ENCODE data around the gene APBB2. TPM values are rescaled to one million over a fixed set of nuclear protein-coding genes. Genes with fewer than 3 reads are reported as not detected.

Gene APBB2
- total and polyA plus RNA-seq, 10 of the 15 experiments (the other 5 are each of a cell fraction or from before 2014, with no cell fraction given), result 2.7 to 24.6 (median 19.0) TPM

GRCh38 chr4:41262198-41262597 is 47.9 kb upstream of the APBB2 start (continued):
- TF ChIP-seq ZBED1 (IDR thresholded peaks at IDR 0.05; ENCODE audit: borderline replicate concordance) (no peak), IKZF1 (conservative IDR thresholded peaks at IDR 0.05) (no peak), CBFB (IDR thresholded peaks at IDR 0.05; ENCODE audit: low read depth) (no peak), SREBF2 (IDR thresholded peaks at IDR 0.05; ENCODE audit: low read length) (no peak), CBX5 (IDR thresholded peaks at IDR 0.05; ENCODE audit: low read depth) (no peak)

- Histone ChIP-seq H4K20me1 (ENCODE audit: control insufficient read depth, insufficient read depth) (no peaks in the 10 kb centered on the region), H3K4me1 (ENCODE audit: control insufficient read depth, insufficient read depth, low read length) (peaks cover 3% of the 10 kb centered on the region; the same call in 1 of the 2 replicates), H3K4me3 (no peak overlapping the region), H3K4me2 (ENCODE audit: control insufficient read depth, insufficient read depth) (no peak overlapping the region), H3K27ac (ENCODE audit: control insufficient read depth, insufficient read depth) (no peak overlapping the region), H3K9ac (ENCODE audit: control insufficient read depth, insufficient read depth, low read length) (no peak overlapping the region), H3K27me3 (replicated peaks in 1 of 2; ENCODE audit: control insufficient read depth in 2 of 2, insufficient read depth in 2 of 2, low read length in 1 of 2) (peaks cover 1 to 11% of the 10 kb centered on the region in 2 experiments), H3K79me2 (ENCODE audit: control insufficient read depth, insufficient read depth, low read length) (no peaks in the 10 kb centered on the region), H3K36me3 (ENCODE audit: control insufficient read depth in 2 of 2, insufficient read depth in 2 of 2, low read length in 1 of 2) (no peaks in the 10 kb centered on the region), H3K9me3 (replicated peaks; ENCODE audit: control insufficient read depth, insufficient read depth, low read length) (no peaks in the 10 kb centered on the region), H2AFZ (ENCODE audit: control insufficient read depth, low read depth, low read length) (no peak overlapping the region)
- ChIA-PET CTCF (interaction anchor here (1.3 to 3.1 kb wide), 2 partner anchors 20 to 404 kb away, joined by 3 to 22 read pairs; no protein-coding TSS in a partner anchor), SMC1A (ENCODE audit: uncharacterized antibody, unreplicated experiment) (interaction anchor here (0.9 kb wide), 2 partner anchors 22 to 59 kb away, joined by 3 read pairs; no protein-coding TSS in a partner anchor), RAD21 (ENCODE audit: unreplicated experiment) (interaction anchor here (1.7 kb wide), 1 partner anchor 402 kb away, joined by 3 read pairs; no protein-coding TSS in a partner anchor), POLR2A (no interaction called here)
- ATAC-seq (no peak), FAIRE-seq (no peak), DNase-seq (ENCODE audit: low read depth, low spot score) (no peak)
- 48% methylated on average over 9 of the region's 9 CpGs for WGBS (ENCODE audit: insufficient coverage, insufficient replicate concordance, low lambda C conversion rate, missing lambda C conversion rate)
- no peak for TF ChIP-seq MTA2 (IDR thresholded peaks at IDR 0.05; ENCODE audit: low read depth)
- TF ChIP-seq RCOR1 (conservative IDR thresholded peaks at IDR 0.05; ENCODE audit: low read depth, low read length), result no peak
- no peak for TF ChIP-seq KAT2A (conservative IDR thresholded peaks at IDR 0.05; ENCODE audit: control insufficient read depth, low read depth, low read length)
- TF ChIP-seq FOS (IDR thresholded peaks at IDR 0.05; ENCODE audit: borderline replicate concordance, extremely low read depth, insufficient read length), result no peak
- no peak for TF ChIP-seq CEBPZ (IDR thresholded peaks at IDR 0.05; ENCODE audit: low read depth, low read length)
- TF ChIP-seq ZNF24 (IDR thresholded peaks at IDR 0.05), result no peak
- no peak for TF ChIP-seq EGR1 (IDR thresholded peaks at IDR 0.05; ENCODE audit: borderline replicate concordance in 1 of 2, low read depth in 2 of 2, low read length in 2 of 2)
- TF ChIP-seq POLR2AphosphoS5 (IDR thresholded peaks at IDR 0.05; ENCODE audit: low read length), result no peak
- in situ Hi-C loops (cut with MboI), result no loop called here
- intact Hi-C loops (cut with micrococcal nuclease; ENCODE audit: unreplicated experiment), result no loop called here
- BruUV-seq (replicated peaks), result no TSS peak
Measured at GRCh38 chr4:41260116-41260733, 45.9 kb upstream of the APBB2 start.
